ENCODE measurements around the gene BRIP1. TPM values are rescaled to one million over a fixed set of nuclear protein-coding genes. Genes with fewer than 3 reads are reported as not detected.

BRIP1 gene
- polyA plus RNA-seq, 1 of the 3 experiments (the other 2 are of a cell fraction) = 2.0 TPM

GRCh38 chr17:61698244-61698643 lies 165.1 kb downstream of the BRIP1 start (continued):
- TF ChIP-seq MAX (IDR thresholded peaks at IDR 0.05; ENCODE audit: low read depth) (no peak), SMC3 (IDR thresholded peaks at IDR 0.05; ENCODE audit: low read depth, low read length) (no peak)

- TF ChIP-seq NFIC (IDR thresholded peaks at IDR 0.05; ENCODE audit: borderline replicate concordance) = no peak
- TF ChIP-seq RXRA (IDR thresholded peaks at IDR 0.05; ENCODE audit: borderline replicate concordance, low read depth) = no peak
- TF ChIP-seq ZBTB33 (IDR thresholded peaks at IDR 0.05; ENCODE audit: borderline replicate concordance, low read depth) = no peak
- TF ChIP-seq FOXJ3 (CRISPR knock-in tag; IDR thresholded peaks at IDR 0.05) = no peak
- no peak for TF ChIP-seq MEF2A (IDR thresholded peaks at IDR 0.05; ENCODE audit: borderline replicate concordance, low read depth)
- TF ChIP-seq USF2 (IDR thresholded peaks at IDR 0.05; ENCODE audit: borderline replicate concordance, low read depth, low read length) = no peak
- no peak for TF ChIP-seq RFX5 (IDR thresholded peaks at IDR 0.05; ENCODE audit: low read length)
- TF ChIP-seq TAF1 (IDR thresholded peaks at IDR 0.05; ENCODE audit: borderline replicate concordance, low read depth, low read length) = no peak
- no peak for TF ChIP-seq ELF1 (IDR thresholded peaks at IDR 0.05)
- TF ChIP-seq MAX (IDR thresholded peaks at IDR 0.05; ENCODE audit: low read depth) = no peak
- no peak for TF ChIP-seq SIN3A (IDR thresholded peaks at IDR 0.05; ENCODE audit: borderline replicate concordance, low read depth, low read length)
- no peak for TF ChIP-seq TEAD4 (IDR thresholded peaks at IDR 0.05; ENCODE audit: borderline replicate concordance, insufficient read depth)
- no peak for TF ChIP-seq IRF3 (IDR thresholded peaks at IDR 0.05; ENCODE audit: low read depth, low read length)
- no peak for TF ChIP-seq SMC3 (IDR thresholded peaks at IDR 0.05; ENCODE audit: low read depth, low read length)
- TF ChIP-seq JUND (IDR thresholded peaks at IDR 0.05) = no peak
- TF ChIP-seq MXI1 (IDR thresholded peaks at IDR 0.05; ENCODE audit: low read depth, low read length) = no peak
- Histone ChIP-seq H3K4me2 (no peak overlapping the region), H3K9ac (no peak overlapping the region), H3F3A (replicated peaks; ENCODE audit: insufficient read depth) (peaks cover 8% of the 10 kb centered on the region), H3K9me2 (no peaks in the 10 kb centered on the region), H3K4me3 (ENCODE audit: low read depth in 2 of 2, low read length in 1 of 2) (no peak overlapping the region), H3K27me3 (ENCODE audit: insufficient read depth) (no peaks in the 10 kb centered on the region), H3K27ac (ENCODE audit: low read depth in 2 of 2, low read length in 1 of 2) (no peak overlapping the region), H3K9me3 (peaks cover 29% of the 10 kb centered on the region), H3K79me2 (ENCODE audit: insufficient read depth) (no peaks in the 10 kb centered on the region), H3K4me1 (ENCODE audit: control insufficient read depth in 1 of 2, insufficient read depth in 2 of 2, low read depth in 1 of 2, low read length in 1 of 2) (no peaks in the 10 kb centered on the region), H4K20me1 (ENCODE audit: insufficient read depth) (no peaks in the 10 kb centered on the region), H2AFZ (ENCODE audit: low read depth) (no peak overlapping the region), H3K36me3 (replicated peaks in 1 of 2; ENCODE audit: control insufficient read depth in 1 of 2, insufficient read depth in 2 of 2, low read length in 1 of 2) (peaks cover 0 to 59% of the 10 kb centered on the region in 2 experiments)
- 93% methylated on average over 2 of the region's 2 CpGs for WGBS (ENCODE audit: low lambda C conversion rate)
- DNase-seq = no peak
- CTCF ChIA-PET = no interaction called here
- POLR2A ChIA-PET = no interaction called here
These were observed 167.5 kb downstream of the BRIP1 start for GRCh38 chr17:61695779-61696337.

Data from SK-N-SH (cell line).